GM19351 (cell line): Measurements from ENCODE around the gene UGT1A1.

Experiments
- ATAC-seq: cut with Tn5 transposase; IDR thresholded peaks from one replicate; pipeline ENCODE4 v1.9.1; 2021; ENCODE audit warnings: mild to moderate bottlenecking, moderate library complexity; ENCODE audit not compliant: unreplicated experiment

The UGT1A1 gene

DNA sequence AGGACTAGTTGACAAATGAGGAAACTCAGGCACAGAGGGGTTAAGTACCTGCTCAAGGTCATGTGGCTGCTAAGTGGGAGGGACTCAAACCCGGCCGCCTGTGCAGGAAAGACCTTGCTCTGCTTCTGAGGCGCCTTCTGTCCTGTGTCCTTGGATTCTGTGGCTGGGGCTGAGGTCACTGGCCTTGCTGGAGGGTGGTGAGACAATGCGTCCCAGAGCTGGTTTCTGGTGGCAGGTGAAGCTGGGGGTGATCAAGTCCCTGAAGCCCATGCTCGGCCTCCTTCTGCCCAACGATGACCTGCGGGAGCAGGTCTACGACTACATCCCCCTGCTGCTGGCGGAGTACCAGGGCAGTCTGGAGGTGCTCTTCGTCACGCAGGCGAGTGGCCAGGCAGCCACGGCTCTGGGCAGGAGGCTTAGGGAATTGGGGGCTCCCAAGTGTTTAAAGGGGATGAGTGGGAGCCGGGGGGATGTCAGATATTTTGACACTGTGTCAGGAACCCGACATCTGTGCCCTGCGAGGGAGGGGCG is 34.1 kb downstream of the UGT1A1 start:
- no peak for ATAC-seq

- ATAC-seq, result no peak
These were observed 35.7 kb downstream of the UGT1A1 start for GRCh38 chr2:233795735-233796171.

GRCh38 chr2:233796254-233796653 is 36.2 kb downstream of the UGT1A1 start:
- ATAC-seq, result no peak

GRCh38 chr2:233798335-233799086 is 38.4 kb downstream of the UGT1A1 start:
- ATAC-seq, result no peak

- ATAC-seq, result no peak
These were observed 39.1 kb downstream of the UGT1A1 start for GRCh38 chr2:233799087-233799665.

GRCh38 chr2:233799716-233800115 is 39.6 kb downstream of the UGT1A1 start:
- ATAC-seq, result no peak

DNA sequence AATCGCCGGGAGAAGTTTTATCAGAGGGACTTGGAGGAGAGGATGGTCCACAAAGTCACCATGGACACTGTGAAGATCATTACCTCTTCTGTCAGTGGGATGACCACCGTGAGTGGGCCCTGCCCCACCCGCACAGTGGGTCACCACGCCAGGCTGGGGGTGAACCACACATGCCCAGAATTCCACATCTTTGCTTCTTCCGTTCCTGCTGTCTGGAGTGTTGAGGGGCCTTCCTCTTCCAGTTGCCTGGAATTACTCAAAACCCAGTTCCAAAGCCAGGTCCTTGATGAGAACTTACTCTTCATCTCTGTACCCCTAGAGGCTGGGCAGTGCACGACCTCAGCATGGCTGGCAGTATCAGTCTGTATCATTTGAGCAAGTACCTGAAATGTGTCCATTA is 40.1 kb downstream of the UGT1A1 start:
- no peak for ATAC-seq

DNA sequence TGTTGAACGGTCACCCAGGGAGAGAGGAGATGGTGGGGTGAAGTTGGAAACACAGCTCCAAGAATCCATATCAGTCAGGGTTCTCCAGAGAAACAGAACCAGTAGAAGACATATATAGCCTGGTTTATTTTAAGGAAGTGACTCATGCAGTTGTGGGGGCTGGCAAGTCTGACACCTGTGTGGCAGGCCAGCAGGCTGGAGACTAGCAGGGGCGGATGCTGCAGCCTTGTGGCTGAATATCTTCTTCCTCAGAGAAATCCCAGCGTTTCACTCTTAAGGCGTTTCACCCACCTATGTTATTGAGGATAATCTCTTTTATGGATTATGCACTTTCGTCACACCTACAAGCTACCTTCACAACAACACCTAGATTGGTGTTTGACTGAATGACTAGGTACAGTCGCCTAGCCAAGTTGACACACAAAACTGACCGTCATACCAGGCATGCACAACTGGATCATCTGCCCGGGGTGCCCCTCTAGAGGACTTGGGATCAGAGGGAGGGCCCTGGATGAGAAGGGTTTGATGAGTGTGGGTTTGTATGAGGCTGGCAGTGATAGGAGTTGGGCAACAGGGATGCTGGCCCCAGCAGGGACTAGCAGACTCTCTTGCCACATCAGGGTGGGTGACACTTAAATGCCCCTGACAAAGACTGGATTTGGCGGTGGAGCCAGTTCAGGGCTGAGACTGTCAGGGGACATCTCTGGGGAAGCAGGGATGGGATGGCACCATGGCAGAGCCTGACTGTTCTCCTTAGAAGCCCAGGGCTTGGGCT is 41.5 kb downstream of the UGT1A1 start:
- peak; percentile 82 for ATAC-seq

- no peak for ATAC-seq
These were observed 42.2 kb downstream of the UGT1A1 start for GRCh38 chr2:233802132-233802815.

- no peak for ATAC-seq
These were observed 43.3 kb downstream of the UGT1A1 start for GRCh38 chr2:233803292-233803911.

DNA sequence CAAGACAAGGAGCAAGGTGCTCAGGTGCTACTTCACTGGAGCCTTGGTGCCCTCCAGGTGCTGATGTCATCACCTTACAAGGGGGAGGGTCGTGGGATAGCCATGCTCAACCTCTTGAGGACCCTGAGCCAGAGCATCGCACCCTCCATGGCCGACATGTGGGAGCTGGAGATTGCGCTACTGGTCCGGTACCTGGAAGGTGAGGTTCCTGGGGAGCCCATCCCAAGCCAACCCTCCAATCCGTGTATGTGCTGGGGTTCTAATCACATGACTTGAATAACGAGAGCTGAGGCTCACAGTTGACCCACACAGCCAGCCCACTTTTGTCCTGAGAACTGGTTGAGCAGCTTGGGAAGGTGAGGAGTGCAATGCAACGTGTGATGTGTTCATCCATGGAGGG is 43.9 kb downstream of the UGT1A1 start:
- no peak for ATAC-seq

DNA sequence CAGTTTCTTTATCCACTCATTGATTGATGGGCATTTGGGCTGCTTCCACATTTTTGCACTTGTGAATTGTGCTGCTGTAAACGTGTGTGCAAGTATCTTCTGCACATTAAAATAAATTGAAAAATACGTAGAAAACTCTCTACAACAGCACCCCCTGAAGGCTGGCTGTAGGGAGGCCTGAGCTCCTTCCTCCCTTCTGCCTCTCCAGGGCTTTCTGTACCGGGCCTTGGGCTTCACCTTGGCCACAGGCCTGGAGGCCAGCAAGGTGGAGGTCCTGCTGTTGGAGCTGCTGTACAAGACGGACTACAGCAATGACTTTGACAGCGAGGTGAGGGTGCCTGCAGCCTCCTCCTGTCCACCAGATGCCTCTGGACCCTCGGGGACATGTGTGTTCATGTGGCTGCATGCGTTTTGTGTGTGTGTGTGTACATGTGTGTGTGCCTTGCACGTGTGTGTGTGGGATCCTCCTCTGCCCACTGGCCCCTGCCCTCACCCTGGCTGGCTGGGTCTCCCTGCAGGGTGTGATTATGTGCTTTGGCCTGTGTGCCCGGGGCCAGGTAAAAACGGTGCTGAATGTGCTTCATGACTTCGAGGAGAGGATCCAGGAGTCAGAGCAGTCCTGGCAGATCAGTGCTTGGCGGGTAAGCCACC is 47.3 kb downstream of the UGT1A1 start:
- no peak for ATAC-seq

DNA sequence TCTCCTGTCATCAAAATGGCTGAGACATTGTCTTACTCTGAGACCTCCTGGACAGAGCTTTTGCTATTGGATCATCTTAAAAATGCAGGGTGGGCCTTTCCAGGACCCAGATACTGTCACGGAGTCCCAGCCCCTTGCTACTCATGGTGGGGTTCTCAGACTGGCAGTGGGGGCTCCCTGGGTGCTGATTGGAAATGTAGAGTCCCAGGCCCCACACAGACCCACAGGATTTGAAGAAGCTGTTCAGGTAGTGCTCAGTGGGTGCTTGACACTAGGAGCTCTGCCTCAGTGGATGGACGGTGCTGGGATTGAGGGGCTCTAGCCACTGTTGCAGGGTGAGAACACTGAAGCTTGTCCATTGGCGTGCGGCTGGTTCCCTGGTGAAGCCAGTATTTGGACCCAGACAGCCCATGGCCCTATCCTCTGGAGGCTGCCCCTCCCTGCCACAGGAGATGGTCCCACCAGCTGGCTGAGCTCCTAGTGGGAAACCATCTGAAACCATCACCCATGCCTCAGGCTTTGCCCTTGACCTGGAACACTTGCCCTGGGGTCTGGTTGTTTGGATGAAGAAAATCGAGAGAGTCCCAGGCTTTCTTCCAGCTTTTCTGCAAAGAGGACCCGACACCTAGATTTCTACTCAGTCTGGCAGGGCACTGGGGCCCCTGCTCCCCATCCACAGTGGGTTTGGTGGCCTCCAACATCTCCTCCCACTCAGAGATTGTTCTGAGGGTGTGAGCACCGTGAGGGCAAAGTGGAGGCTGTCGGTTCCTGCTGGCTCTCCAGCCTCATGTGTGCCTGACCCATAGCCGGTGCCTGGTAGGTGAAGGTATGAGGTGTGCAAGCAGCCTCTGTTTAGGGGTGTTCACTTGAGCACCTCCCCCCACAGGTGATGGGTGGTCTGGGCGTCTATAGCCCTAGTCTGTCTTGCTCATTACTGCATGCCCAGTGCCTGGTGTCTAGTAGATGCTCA is 48.2 kb downstream of the UGT1A1 start:
- no peak for ATAC-seq

DNA sequence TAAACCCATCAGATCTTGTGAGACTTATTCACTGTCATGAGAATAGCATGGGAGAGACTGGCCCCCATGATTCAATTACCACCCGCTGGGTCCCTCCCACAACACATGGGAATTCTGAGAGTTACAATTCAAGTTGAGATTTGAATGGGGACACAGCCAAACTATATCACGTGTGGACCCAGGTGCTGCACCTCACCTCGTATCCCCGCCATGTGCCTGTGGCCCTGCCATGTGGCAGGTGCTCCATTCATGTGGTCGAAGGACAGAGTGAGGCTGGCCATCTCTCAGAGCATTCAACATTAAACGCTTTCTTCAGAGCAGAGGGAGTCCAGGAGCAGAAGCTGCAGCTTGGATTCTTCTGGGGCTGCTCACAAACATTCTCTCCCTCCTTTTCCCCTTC is 50.3 kb downstream of the UGT1A1 start:
- ATAC-seq, result no peak

DNA sequence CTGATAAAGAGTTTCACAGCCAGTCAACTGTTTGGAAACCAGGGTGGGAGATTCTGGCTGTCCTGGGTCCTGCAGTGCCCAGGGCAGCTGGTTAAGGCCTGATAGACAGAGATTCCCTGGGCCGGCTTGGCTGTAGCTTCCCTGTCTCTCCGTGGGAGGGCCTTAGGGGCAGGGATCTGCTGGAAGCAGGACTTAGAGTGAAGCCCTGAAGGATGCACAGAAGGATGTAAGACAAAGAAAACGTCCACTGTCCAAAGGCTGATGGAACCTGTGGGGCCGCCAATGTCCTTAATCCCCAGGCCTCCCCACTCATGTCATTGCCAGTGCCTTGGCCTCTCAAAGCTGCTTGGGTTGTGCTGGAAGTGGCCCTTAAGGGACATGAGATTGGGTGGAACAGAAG is 51.0 kb downstream of the UGT1A1 start:
- ATAC-seq, result no peak

GRCh38 chr2:233811732-233812131 is 51.7 kb downstream of the UGT1A1 start:
- ATAC-seq, result no peak

DNA sequence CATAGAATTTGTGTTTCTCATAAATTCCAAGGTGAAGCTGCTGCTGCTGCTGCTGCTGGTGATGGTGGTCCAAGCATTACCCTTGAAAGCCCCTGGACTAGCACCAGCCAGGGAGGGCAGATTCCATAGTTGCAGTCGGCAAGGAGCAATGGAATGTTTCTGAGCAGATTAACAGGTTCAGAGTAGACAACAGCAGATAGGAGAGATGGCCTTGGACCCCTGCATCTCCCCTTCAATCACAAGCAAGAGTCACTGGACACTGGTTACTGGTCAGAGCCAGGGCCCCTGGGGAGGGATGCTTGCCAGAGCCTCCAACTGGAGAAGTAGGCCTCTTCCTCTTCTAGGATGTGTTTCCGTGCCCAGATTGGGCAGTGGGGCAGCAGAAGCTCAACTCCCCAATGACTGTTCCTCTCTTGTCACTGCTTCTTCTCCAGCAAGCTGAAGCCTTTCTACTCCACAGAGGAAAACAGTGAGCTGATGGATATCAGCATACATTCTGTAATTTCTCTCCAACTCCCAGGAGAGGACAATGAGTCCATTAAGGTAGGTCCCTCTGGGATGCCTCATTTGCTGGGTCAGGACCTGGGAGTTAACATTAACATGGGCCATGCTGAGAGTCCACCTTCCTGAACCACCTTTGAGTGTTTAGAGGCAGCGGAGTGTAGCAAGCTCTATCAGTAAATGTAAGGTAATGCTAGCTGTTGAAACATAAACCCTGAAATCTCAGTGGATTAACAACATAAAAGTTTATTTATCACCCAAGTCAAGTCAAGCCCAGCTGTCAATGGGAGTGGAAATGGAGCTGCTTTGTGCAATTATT is 53.4 kb downstream of the UGT1A1 start:
- no peak for ATAC-seq
